SK-N-SH treated with all-trans-retinoic acid at 6 μM for 48 hours (cell line): Measurements from ENCODE around the gene MACIR.

Experiments used
- ATAC-seq: fragments of 200-7000 bp; cut with Tn5 transposase; 3 replicates; pipeline ENCODE4 v1.9.1; 2020; ENCODE audit warnings: mild to moderate bottlenecking, moderate library complexity
- BACH2 ChIP-seq: fragments of 250-450 bp; sonication (Bioruptor Pico); IDR thresholded peaks from 2 replicates; pipeline ENCODE4 v1.9.0; 2021; ENCODE audit warnings: mild to moderate bottlenecking, borderline replicate concordance
- CREB5 ChIP-seq: fragments of 250-450 bp; sonication (Bioruptor Pico); IDR thresholded peaks from 2 replicates; pipeline ENCODE4 v1.5.1; 2020; ENCODE audit warnings: low read depth, mild to moderate bottlenecking, moderate library complexity
- CSDC2 ChIP-seq: fragments of 250-450 bp; sonication (Bioruptor Pico); IDR thresholded peaks from 2 replicates; pipeline ENCODE4 v1.5.0; 2020; ENCODE audit warnings: mild to moderate bottlenecking, moderate library complexity
- CSRNP3 ChIP-seq: fragments of 250-450 bp; sonication (Bioruptor Pico); IDR thresholded peaks from 2 replicates; pipeline ENCODE4 v1.5.1; 2021; ENCODE audit warnings: mild to moderate bottlenecking, moderate library complexity
- ESRRG ChIP-seq: fragments of 250-450 bp; sonication (Bioruptor Pico); IDR thresholded peaks from 2 replicates; pipeline ENCODE4 v1.6.1; 2021; ENCODE audit warnings: mild to moderate bottlenecking
- GLIS3 ChIP-seq: fragments of 250-450 bp; sonication (Bioruptor Pico); IDR thresholded peaks from 2 replicates; pipeline ENCODE4 v1.5.0; 2020; ENCODE audit warnings: mild to moderate bottlenecking, moderate library complexity
- ISL1 ChIP-seq: fragments of 250-450 bp; sonication (Bioruptor Pico); IDR thresholded peaks from 2 replicates; pipeline ENCODE4 v2.1.2; 2022; ENCODE audit warnings: mild to moderate bottlenecking, moderate library complexity
- OSR1 ChIP-seq: fragments of 250-450 bp; sonication (Bioruptor Pico); IDR thresholded peaks from 2 replicates; pipeline ENCODE4 v1.8.0; 2022; ENCODE audit warnings: moderate library complexity, mild to moderate bottlenecking, inconsistent platforms
- PPARA ChIP-seq: fragments of 250-450 bp; sonication (Bioruptor Pico); IDR thresholded peaks from 2 replicates; pipeline ENCODE4 v1.5.0; 2020; ENCODE audit warnings: mild to moderate bottlenecking, borderline replicate concordance
- SNAI2 ChIP-seq: fragments of 250-450 bp; sonication (Bioruptor Pico); IDR thresholded peaks from 2 replicates; pipeline ENCODE4 v1.5.0; 2020; ENCODE audit warnings: mild to moderate bottlenecking, moderate library complexity
- TCF4 ChIP-seq: fragments of 250-450 bp; sonication (Bioruptor Pico); IDR thresholded peaks from 2 replicates; pipeline ENCODE4 v1.8.0; 2021; ENCODE audit warnings: mild to moderate bottlenecking, moderate library complexity, borderline replicate concordance
- TOX ChIP-seq: fragments of 250-450 bp; sonication (Bioruptor Pico); IDR thresholded peaks from 2 replicates; pipeline ENCODE4 v1.8.0; 2021; ENCODE audit warnings: mild to moderate bottlenecking, moderate library complexity, borderline replicate concordance
- ZC3H10 ChIP-seq: fragments of 250-450 bp; sonication (Bioruptor Pico); IDR thresholded peaks from 2 replicates; pipeline ENCODE4 v1.5.1; 2021; ENCODE audit warnings: mild to moderate bottlenecking, moderate library complexity
- ZFP3 ChIP-seq: fragments of 250-450 bp; sonication (Bioruptor Pico); IDR thresholded peaks from 2 replicates; pipeline ENCODE4 v1.5.0; 2020; ENCODE audit warnings: mild to moderate bottlenecking, moderate library complexity
- ZFP30 ChIP-seq: fragments of 450-650 bp; formaldehyde crosslinking; IDR thresholded peaks from 2 replicates; pipeline ENCODE4 v1.5.0; 2022; ENCODE audit warnings: mild to moderate bottlenecking, moderate library complexity
- ZNF565 ChIP-seq: fragments of 450-650 bp; formaldehyde crosslinking; conservative IDR thresholded peaks from 2 replicates; pipeline ENCODE4 v1.5.0; 2020; ENCODE audit warnings: low read depth, mild to moderate bottlenecking, moderate library complexity
- ZNF70 ChIP-seq: fragments of 450-650 bp; formaldehyde crosslinking; IDR thresholded peaks from 2 replicates; pipeline ENCODE4 v1.5.0; 2020; ENCODE audit warnings: mild to moderate bottlenecking, moderate library complexity
- ZNF8 ChIP-seq: fragments of 450-650 bp; formaldehyde crosslinking; IDR thresholded peaks from 2 replicates; pipeline ENCODE4 v1.5.0; 2020; ENCODE audit warnings: mild to moderate bottlenecking, moderate library complexity
- TF ChIP-seq, protein P1 (sequence below): fragments of 250-450 bp; sonication (Bioruptor Pico); IDR thresholded peaks from 2 replicates; pipeline ENCODE4 v1.5.0; 2020; ENCODE audit warnings: mild to moderate bottlenecking, moderate library complexity
- TF ChIP-seq, protein P2 (sequence below): fragments of 250-450 bp; sonication (Bioruptor Pico); IDR thresholded peaks from 2 replicates; pipeline ENCODE4 v1.8.0; 2020; ENCODE audit warnings: mild to moderate bottlenecking, moderate library complexity, borderline replicate concordance
- TF ChIP-seq, protein P3 (sequence below): fragments of 250-450 bp; sonication (Bioruptor Pico); IDR thresholded peaks from 2 replicates; pipeline ENCODE4 v1.8.0; 2021; ENCODE audit warnings: low read depth, mild to moderate bottlenecking, moderate library complexity, borderline replicate concordance

The MACIR gene

DNA sequence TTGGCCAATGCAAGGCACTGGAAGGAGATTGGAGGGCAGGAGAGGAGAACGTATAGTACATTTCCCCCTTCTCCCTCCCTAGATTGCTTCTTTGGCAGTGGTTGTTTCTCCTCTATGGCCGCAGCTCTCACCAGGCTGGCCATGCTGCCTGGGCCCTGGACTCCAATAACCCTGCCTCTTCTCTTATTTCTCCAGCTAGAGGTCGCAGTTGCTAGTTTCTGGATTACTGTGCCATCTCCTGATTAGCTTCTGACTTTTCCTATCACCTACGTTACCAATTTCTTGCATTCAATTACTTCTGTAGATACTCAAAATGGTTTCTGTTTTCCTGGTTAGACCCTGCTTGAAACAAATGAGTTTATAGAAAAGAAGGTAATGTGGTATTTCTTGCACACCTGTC lies 2.4 kb upstream of the MACIR start:
- no peak for ATAC-seq
- TF ChIP-seq CSDC2 (CRISPR knock-in tag), result no peak

DNA sequence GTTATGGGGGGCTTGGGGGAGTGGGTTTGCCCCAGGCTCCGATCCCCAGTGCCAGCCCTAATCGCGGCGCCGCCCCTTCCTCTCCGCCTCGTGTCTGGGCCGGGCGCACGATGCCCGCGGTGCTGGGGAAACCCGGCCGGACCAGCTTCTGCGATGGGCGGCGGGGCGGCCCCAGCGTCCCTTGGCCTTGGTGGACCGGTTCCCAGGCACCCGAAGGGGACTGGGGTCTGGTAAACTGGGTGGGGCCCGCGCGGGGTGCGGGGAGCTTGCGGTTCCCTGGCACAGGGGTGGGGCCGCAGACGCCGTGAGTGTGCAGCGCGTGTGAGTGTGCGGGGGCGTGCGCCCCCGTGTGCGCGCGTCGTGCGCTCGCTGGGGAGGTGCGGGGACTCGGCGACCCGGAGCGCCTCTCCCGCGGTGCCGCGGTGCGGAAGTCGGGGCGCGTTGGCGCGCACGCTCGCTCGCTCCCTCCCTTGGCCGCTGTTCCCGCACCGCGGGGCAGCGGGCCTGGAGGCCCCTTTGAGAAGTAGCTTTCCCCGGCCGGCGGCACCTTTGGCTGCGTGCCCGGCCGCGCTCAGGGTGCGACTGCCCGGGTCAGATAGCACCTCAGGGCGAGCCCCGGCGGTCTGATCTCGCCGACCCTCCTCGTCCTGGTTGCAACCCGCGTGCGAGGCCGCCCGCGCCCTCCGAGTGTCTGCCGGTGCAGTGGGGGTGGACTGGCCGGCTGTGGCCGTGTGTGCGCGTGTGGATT lies 568 bp downstream of the MACIR start:
- peak; percentile 54 for ATAC-seq
- TF ChIP-seq CSRNP3 (CRISPR knock-in tag) (no peak), SNAI2 (no peak), ESRRG (CRISPR knock-in tag) (no peak), CREB5 (no peak), PPARA (no peak), ZFP30 (no peak)

DNA sequence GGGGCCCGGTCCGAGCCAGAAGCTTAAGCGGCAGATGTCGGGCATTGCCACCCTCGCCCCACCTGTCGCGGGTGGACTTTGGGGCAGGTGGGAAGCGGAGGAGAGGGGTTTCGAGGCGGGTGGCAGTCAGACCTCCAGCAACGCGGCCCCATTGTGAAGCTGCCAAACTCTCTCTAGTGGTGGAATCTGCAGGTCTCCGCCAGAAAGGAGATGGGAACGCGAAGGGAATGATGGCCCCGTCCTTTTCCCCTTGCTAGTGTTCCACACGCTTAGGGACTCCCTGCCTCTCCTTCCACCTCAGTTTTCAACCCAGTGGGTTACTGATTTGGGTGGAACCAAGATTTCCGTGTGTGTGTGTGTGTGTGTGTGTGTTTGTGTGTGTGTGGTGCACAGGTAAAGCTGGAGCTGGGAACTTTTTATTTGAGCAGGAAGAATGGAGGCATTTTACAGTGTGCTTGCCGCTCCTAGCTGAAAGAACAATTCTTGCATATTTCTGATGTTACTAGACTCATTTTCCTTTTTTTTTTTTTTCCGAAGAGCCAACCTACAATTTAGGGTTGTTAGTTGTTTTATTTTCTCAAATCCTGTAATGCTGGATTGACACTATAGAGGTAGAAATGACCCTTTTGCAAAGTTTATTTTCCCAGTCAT lies 1.3 kb downstream of the MACIR start:
- peak; percentile 27 for ATAC-seq

GRCh38 chr5:103260951-103261350 lies 2.4 kb downstream of the MACIR start:
- no peak for ATAC-seq
- no peak for TF ChIP-seq TOX (CRISPR knock-in tag)
- TF ChIP-seq ZC3H10, result no peak
- no peak for TF ChIP-seq OSR1
- no peak for TF ChIP-seq ESRRG (CRISPR knock-in tag)
- no peak for TF ChIP-seq ZNF8 (CRISPR knock-in tag)
- TF ChIP-seq ZFP30, result no peak
- no peak for TF ChIP-seq SNAI2
- no peak for TF ChIP-seq ISL1 (CRISPR knock-in tag)
- TF ChIP-seq CSDC2 (CRISPR knock-in tag), result no peak
- no peak for TF ChIP-seq TCF4 (CRISPR knock-in tag)
- TF ChIP-seq ZNF565 (CRISPR knock-in tag), result no peak
- TF ChIP-seq, protein P1, sequence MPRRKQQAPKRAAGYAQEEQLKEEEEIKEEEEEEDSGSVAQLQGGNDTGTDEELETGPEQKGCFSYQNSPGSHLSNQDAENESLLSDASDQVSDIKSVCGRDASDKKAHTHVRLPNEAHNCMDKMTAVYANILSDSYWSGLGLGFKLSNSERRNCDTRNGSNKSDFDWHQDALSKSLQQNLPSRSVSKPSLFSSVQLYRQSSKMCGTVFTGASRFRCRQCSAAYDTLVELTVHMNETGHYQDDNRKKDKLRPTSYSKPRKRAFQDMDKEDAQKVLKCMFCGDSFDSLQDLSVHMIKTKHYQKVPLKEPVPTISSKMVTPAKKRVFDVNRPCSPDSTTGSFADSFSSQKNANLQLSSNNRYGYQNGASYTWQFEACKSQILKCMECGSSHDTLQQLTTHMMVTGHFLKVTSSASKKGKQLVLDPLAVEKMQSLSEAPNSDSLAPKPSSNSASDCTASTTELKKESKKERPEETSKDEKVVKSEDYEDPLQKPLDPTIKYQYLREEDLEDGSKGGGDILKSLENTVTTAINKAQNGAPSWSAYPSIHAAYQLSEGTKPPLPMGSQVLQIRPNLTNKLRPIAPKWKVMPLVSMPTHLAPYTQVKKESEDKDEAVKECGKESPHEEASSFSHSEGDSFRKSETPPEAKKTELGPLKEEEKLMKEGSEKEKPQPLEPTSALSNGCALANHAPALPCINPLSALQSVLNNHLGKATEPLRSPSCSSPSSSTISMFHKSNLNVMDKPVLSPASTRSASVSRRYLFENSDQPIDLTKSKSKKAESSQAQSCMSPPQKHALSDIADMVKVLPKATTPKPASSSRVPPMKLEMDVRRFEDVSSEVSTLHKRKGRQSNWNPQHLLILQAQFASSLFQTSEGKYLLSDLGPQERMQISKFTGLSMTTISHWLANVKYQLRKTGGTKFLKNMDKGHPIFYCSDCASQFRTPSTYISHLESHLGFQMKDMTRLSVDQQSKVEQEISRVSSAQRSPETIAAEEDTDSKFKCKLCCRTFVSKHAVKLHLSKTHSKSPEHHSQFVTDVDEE (CRISPR knock-in tag), result no peak
- no peak for TF ChIP-seq PPARA
- TF ChIP-seq ZFP3 (CRISPR knock-in tag), result no peak
- no peak for TF ChIP-seq CREB5
- no peak for TF ChIP-seq BACH2 (CRISPR knock-in tag)
- TF ChIP-seq, protein P2, sequence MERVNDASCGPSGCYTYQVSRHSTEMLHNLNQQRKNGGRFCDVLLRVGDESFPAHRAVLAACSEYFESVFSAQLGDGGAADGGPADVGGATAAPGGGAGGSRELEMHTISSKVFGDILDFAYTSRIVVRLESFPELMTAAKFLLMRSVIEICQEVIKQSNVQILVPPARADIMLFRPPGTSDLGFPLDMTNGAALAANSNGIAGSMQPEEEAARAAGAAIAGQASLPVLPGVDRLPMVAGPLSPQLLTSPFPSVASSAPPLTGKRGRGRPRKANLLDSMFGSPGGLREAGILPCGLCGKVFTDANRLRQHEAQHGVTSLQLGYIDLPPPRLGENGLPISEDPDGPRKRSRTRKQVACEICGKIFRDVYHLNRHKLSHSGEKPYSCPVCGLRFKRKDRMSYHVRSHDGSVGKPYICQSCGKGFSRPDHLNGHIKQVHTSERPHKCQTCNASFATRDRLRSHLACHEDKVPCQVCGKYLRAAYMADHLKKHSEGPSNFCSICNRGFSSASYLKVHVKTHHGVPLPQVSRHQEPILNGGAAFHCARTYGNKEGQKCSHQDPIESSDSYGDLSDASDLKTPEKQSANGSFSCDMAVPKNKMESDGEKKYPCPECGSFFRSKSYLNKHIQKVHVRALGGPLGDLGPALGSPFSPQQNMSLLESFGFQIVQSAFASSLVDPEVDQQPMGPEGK, result no peak
- no peak for TF ChIP-seq ZNF70 (CRISPR knock-in tag)
- no peak for TF ChIP-seq GLIS3 (CRISPR knock-in tag)

More for the DNA sequence above, 1.3 kb downstream of the MACIR start:
- TF ChIP-seq, protein P3, sequence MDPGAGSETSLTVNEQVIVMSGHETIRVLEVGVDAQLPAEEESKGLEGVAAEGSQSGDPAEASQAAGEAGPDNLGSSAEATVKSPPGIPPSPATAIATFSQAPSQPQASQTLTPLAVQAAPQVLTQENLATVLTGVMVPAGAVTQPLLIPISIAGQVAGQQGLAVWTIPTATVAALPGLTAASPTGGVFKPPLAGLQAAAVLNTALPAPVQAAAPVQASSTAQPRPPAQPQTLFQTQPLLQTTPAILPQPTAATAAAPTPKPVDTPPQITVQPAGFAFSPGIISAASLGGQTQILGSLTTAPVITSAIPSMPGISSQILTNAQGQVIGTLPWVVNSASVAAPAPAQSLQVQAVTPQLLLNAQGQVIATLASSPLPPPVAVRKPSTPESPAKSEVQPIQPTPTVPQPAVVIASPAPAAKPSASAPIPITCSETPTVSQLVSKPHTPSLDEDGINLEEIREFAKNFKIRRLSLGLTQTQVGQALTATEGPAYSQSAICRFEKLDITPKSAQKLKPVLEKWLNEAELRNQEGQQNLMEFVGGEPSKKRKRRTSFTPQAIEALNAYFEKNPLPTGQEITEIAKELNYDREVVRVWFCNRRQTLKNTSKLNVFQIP, result no peak
- TF ChIP-seq ZFP30, result no peak
- no peak for TF ChIP-seq ISL1 (CRISPR knock-in tag)
- no peak for TF ChIP-seq CREB5
- no peak for TF ChIP-seq ZC3H10
